Measurements from ENCODE around the gene PRDM16.

The PRDM16 gene

DNA sequence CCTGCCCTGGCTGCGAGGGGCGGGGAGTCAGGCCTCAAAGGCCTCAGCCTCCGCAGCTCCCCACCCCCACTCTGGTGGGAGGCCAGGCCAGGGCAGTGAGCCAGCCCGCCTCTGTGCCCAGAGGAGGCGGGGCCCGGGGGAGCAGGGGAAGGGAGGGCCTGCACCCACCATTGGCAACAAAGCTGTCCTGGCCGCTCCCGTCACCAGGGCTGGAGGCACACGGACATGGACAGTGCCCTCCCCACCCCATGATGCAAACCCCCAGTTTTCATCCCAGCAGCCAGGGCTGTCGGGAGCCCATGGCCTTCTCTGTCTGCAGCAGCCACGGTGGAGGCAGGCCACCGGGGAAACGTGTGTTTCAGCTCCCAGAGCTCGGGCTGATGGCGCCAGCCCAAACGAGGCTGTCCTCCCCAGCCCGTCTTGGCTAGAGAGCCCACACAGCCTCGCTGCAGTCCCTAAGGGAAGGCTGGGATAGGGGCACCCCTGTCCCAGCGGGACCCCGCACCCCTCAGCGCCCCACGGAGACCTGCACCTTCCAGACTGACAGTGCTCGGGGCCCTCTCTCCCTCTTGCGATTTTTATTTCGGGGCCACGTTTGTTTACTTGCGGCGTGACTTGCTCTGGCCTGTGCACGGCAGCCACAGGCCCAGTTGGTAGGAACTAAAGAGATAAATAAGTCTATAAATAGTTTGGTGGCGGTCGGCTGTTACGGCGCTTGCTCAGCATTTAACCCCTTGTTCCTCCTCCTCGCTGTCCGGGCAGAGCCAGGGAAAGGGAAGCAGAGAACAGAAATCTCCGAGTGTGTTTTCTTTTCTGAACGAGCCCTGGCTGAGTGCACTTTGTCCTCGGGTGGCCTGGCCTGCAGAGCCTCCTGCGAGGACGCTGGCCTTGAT is 101.8 kb downstream of the PRDM16 start:
- DNase-seq: no peak

DNA sequence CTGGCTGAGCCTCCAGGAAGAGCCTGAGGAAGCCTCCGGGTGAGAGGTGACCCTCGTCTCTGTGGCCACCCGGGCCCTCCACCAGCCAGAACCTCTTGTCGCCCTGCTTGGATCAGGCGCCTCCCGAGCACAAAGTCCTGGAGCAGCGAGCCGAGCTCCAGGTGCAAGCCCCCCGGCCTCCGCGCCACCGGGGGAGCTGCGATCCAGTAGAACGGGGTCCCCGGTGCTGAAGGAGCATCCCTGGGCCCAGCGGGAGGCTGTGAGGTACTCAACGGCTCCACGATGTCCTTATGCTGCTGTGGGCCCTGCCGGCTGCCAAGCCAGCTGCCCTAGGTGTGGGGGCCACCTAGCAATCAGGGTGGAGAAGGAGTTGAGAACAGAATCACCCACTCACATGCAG is 102.8 kb downstream of the PRDM16 start:
- DNase-seq: no peak

DNA sequence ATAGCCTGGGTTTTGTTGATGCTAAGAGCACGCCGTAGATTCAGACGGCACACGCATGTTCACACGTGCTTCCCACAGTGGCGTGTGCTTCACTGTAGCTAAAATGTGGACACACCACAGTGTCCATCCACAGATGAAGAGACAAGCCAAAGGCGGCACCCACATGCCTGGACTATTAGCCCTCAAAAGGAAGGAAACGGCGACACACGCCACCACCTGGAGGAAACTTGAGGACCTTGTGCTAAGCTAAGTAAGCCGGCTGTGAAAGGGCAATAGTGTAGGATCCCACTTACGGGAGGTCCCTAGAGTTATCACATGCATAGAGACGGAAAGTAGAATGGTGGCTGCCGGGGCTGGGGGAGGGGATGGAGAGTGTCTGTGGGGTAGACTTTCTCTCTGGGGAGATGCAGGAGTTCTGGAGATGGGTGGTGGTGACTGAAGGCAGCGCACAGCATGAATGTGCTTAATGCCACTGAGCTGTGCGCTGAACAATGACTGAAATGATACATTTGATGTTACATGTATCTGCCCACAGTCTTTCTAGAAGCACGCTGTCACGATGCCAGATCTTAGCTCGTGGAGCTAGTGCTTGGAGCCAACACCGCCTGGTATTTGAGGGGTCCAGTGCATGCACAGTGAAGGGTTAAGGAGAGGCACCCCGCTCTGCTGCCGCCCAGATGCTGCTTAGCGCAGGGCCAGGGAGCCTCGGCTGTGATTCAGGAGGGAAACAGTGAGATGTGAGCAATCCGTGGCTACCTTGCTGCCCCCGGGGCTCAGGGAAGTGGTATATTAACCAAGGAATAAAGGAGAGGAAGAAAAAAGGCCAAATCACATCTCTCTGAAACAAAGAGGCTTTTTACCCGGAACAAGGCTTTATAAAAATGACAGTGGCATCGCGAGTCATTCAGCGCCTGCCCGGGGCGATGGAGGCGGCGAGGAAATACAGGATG is 103.7 kb downstream of the PRDM16 start:
- no peak for DNase-seq

DNA sequence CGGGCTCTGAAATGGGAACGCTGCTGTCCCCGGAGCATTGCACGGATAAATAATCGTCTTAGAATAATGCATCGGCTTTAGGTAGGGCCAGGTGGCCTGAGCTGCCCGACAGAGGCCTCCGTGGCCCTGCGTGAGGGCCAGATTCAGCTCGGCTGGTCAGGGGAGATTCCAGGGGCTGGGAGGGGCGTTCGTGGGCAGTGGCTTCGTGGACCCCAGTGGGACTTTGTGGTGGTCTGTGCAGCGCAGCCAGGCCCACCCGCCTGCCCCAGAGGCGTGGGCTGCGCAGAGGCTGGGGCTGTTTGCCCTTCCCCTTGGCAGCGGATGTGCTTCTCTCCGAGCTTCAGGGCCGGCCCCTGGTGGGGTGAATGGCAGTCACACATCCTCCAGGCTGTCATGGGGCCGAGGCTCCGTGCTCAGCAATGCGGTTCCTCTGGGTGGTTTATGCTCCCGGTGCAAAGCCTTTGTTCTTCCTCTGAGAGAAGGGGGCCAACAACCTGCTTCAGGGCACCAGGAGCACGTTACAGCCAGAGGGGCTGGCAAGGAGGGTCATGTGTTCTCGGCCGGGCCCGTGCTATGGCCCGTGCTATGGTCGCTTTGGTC is 104.5 kb downstream of the PRDM16 start:
- no peak for DNase-seq

DNA sequence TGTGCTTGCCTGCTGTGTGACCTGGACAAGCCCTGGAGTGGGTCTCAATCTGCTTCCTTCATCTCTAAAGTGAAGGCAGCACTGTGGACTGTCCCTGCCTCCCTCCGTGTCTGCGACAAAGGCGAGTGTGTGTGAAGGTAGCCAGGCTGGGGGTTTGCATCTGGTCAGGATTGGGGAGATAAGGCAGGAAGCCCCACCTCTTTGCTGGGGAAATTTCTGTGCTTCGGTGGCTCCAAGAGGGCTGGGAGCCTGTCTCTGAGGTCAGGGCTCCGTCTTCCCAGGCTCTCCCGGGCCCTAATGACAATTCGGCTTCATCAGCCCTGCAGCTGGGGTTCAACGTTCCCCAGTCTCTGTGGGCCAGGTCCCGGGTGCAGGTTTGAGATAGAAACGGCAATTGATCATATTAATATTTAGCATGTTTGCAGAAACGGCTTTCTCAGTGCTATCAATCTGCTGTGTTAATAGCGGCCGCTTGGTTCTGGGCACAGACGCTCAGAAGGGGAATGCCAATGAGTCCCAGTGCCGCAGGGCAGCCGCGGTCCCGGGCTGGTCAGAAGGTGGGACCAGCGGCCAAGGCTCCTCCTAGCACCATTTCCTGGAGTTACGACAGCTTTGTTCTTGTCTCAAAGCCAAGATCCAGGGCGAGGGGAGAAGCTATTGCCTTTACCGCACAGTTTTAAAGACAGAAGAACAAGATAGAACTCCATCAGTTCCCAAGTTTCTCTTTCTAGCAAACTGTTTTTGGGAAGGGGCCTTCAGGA is 105.7 kb downstream of the PRDM16 start:
- no peak for DNase-seq

DNA sequence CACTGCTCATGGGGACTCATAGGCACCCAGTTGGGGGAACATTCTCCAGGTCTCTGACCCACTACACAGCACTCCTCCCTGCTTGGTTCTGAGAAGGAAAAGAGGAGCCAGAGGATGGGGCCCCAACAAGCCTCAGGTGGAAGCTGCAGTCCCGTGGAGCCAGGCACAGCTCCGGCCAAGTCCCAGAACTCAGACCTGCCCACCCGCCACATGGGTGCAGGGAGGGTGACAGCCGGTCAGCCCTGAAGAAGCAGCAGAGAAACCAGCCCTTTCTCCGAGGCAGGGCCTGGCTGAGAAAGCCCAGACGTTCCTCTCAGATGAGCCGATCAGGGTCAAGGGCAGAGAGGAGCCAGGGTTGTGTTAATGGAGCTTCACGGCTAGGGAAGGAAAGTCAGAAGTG is 106.5 kb downstream of the PRDM16 start:
- no peak for DNase-seq

DNA sequence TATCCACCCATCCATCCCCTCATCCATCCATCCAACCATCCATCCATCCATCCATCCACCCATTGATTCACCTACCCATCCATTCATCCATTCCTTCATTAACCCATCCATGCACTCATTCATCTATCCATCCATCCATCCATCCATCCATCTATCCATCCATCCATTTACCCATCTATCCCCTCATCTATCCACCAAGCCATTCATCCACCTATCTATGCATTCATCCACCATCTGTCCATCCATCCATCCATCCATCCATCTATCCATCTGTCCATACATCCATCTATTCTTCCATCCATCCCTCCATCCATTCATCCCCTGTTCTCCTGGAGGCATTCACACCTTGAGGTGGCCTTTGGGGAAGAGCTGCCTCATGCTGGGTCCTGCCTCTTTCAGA is 107.0 kb downstream of the PRDM16 start:
- DNase-seq: no peak

DNA sequence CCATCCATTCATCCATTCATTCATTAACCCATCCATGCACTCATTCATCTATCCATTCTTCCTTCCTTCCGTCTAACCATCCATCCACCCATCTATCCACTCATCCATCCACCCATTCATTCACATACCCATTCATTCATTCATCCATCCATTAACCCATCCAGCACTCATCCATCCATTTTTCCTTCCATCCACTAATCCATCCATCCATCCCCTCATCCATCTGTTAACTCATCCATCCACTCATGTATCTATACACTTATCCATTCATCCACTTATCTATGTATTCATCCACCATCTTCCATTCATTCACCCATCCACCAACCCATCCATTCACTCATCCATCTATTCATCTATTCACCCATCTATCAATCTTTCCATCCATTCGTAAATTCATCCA is 107.8 kb downstream of the PRDM16 start:
- no peak for DNase-seq

DNA sequence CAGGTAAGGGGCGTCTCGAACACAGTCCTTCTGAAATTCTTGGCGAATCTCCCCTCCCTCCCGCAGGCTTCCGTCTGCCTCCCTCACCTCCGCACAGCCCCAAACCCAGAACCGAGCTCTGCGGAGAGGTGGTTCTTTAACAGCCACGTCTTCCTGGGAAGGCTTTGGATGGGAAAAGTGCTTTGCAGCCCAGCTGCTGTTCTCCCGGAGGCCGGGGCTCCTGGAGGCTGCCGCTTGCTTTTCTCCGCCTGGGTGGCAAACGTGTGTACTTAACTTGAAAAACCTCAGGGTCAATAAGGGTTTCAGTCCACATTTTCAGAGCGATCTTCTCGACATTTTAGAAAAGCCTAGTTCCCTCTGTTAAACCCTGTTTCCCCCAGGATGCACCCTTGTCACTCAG is 109.3 kb downstream of the PRDM16 start:
- DNase-seq: no peak

DNA sequence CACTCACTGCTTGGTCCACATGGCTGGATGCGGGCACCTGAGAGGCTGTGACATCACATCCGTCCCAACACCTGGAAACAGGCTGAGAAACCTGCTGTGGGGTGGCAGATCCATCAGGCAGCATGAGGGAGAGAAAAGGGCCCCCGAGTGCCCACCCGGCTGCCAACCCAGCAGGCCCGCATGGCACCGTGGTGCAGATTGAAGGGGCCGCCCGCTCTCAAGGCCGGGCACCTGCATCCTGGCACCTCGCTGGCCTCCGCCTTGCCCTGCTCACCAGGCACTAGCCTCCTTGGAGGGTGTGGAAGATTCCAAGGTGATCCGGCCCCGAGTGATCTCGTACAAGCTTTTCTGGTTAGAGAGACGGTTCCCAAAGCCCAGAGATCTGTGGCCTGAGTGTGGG is 110.5 kb downstream of the PRDM16 start:
- no peak for DNase-seq

DNA sequence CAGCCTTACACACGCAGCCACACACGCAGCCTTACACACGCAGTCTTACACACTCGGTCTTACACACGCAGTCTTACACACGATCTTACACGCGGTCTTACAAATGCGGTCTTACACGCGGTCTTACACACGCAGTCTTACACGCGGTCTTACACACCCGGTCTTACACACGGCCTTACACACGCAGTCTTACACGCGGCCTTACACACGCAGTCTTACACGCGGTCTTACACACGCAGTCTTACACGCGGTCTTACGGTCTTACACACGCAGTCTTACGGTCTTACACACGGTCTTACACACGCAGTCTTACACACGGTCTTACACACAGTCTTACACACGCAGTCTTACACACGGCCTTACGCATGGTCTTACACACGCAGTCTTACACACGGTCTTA is 111.9 kb downstream of the PRDM16 start:
- DNase-seq: no peak

DNA sequence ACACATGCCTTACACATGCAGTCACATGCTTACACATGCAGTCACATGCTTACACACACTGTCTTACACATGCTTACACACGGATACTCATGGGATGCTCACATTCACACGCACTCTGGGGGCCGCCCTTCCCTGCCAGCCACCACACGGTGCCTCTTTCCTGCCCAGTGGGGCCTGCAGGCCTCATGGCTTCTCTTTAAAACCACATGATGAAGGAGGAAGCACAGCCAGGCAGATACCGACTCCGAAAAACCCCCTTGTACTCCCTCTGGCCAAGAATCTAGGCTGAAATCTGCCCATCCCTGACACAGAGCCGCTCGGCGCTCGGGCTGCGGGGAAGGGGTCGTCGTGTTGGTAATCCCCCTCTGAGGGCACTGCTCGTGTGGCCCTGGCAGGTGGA is 113.0 kb downstream of the PRDM16 start:
- DNase-seq: no peak

DNA sequence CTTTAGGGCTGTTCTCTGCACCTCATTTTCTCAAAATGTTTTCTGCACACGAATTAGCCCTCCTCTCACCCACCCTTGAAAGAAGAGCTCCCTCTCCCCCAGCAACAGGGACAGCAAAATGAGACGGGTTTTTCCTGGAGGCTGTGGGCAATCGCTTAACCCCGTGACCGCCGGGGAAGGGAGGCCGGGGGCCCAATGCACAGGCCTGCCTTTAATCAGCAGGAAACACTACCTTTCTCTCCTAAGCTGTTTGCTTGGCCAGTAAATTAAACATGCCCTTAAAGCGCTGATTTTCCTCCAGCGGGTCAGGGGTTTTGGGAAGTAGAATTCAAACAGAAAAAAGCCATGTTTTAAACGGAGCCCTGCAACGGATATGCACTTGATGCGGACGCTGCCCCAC is 114.4 kb downstream of the PRDM16 start:
- DNase-seq: no peak

DNA sequence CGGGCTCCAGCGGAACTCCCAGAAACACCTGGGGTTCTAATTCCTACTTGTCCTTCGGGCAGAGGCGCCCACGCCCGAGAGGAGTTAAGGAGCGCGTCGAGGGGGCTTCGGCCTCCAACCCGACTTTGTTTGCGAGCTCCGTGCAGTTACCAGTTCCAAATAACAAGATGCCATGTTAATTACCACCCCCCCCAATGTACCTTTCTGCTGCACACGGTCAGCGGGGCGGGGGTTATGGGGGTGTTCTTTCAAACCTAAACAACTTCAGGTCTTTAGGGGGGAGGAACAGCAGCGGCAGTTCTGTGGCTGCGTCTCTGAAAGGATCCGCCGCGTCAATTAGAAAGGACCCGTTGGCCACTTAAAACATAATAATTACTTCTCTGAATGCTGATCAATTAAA is 114.8 kb downstream of the PRDM16 start:
- DNase-seq: no peak

DNA sequence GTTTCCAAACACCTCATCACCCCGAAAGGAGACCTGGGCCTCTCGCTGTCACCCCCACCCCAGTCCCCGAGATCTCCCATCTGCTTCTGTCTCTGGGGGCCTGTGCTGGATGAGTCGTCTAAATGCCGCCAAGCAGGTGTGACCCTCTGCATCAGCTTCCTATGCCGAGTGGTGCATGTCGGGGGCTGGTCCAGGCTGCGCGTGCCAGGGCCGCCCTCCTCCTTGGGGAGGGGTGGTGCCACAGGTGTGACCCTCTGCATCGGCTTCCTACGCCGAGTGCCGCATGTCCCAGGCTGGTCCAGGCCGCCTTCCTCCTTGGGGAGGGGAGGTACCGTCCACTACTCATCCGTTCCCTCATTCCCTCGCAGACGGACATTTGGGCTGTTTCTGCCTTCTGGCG is 115.7 kb downstream of the PRDM16 start:
- no peak for DNase-seq

DNA sequence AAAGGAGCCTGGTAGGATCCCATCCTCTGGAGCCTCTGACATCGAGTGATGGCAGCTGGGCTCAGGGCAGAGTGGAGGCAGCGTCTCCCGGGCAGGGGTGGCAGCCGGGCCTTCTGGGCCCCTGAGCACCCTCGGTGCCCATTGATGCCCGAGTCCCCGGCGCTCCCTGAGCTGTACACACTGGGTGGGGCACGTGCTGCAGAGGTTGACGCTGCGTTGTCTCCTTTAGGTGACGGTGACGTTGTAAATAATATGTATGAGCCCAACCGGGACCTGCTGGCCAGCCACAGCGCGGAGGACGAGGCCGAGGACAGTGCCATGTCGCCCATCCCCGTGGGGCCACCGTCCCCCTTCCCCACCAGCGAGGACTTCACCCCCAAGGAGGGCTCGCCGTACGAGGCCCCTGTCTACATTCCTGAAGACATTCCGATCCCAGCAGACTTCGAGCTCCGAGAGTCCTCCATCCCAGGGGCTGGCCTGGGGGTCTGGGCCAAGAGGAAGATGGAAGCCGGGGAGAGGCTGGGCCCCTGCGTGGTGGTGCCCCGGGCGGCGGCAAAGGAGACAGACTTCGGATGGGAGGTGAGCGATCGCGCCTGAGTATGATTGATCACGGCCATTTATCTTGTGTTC is 117.0 kb downstream of the PRDM16 start:
- DNase-seq: no peak

DNA sequence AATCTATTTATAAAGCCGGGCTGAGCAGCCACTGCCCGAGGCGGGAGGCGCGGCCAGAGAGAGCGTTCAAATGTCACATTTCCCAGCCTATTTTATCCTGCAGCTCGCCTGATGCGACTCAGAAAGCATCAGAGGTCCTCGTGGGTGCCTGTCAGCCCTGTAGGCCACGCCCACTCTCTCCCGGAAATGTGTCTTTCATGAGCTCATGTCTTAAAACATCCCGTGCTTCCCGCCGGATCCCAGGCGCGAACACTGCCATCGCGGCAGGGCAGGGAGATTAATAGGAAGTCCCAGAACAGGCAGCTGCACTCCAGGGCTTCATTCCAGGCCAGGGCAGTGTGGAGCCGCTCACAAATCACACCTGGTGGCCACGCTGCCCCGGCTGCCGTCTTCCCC is 117.5 kb downstream of the PRDM16 start:
- no peak for DNase-seq

DNA sequence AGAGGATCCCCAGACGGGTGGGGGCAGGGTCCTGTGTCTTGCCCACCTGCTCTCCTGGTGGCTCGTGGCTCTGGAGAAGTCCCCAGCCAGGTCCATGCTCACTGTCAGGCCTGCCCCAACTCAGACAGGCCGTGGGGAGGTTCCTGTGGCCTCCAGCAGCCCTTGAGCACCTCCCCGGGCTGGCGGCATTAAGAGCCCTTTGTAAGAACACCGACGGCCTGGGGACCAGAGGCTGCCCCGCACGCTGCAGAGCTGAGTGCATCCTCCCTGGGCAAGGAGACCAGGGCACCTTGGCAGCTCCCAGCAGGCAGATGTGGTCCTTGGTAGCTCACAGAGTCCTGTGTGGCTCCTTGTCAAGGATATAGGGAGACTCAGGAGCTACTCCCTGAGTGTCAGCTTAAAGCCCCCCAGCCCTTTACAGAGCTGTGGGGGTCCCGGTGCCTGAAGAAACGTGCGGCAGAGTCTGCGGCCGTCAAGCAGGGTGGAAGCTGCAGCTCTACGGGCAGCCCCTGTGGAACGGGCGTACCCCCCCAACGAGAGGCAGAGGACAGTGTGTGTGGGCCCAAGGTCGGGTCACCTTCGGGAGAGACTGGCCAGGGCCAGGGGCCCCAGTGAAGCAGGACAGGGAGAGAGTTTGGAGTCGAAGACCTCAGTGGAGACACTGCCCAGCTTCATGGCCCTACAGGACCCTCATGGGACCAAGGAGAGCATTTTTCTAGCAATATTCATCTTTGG is 118.6 kb downstream of the PRDM16 start:
- DNase-seq: no peak

DNA sequence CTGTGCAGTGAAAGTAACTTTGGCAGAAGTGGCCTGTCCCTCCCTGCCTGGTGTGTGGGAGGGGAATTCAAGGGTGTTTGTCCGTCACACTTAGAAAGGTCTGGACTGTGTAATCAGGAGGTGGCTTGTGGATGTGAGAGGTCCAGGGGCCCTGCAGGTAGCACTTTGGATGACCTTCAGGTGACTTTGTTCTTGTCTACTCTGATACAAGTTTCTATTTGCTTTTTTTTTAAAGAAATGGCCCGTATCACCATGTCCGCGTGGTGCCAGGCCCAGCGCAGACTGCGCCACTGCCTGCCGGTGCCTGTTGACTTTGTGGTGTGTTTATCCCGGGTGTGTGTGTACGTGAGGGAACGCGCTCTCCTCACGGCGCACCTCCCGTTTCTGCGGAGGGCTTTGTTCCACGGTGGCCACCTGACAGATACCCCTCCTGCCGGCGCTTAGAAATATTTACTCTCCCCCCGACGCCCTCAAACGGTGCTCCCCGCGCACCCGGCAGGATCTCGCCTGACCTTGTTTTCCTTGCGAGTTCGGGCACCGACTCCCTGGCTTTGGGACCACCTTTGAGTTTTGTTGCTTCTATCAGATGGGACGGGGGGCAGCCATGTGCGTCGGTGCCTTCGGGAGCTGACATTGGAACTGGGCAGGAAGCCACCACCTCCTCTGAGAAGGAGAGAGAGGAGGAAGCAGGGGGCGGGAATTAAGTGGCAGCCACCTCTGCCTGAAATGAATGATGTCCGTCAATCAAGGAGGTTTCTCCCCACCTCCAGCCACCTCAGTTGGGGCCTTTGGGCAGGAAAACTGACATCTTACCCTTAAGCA is 119.4 kb downstream of the PRDM16 start:
- no peak for DNase-seq

DNA sequence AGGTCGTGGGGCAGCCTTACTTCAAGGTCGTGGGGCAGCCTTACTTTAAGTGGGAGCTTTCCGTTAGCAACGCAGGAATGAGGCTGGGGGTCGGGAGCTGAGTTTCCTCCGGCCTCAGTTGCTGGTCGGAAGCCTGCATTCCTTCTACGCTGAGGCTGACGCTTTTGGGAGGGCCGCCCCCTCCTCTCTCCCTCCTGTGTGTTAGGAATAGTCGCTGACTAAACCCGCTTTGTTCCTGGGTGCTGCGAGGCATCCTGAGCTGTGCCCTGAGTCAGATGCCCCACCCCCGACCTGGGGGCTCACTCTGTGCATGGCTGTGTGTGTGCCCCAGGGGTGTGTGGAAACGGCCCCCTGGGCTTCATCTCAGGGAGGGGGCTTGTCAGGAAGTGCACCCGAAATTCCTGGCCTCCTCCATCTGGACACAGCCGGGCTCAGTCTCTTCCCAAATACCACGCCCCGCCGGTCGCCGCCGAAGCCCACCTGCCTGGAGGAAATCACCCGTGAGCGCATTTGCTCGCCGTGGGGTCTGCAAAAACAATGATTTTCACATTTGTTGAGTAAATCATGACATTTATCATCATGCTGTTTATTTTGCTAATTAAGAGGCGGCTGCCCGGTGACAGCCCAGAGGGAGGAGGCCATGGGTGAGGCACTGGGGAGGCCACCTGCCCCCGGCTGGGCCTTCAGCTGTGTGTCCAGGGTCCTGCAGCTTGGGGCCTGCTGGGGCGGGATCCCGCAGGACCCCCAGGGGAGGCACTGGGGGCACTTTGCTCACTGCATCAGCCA is 121.4 kb downstream of the PRDM16 start:
- no peak for DNase-seq

Measured in activated CD8-positive, alpha-beta memory T cell treated with anti-CD3 and anti-CD28 coated beads for 24 hours (primary cell).